GM19395 (cell line): Measurements from ENCODE around the gene ASTL.

Source experiments
- ATAC-seq: cut with Tn5 transposase; IDR thresholded peaks from one replicate; pipeline ENCODE4 v1.9.1; 2021; ENCODE audit warnings: mild to moderate bottlenecking, moderate library complexity; ENCODE audit not compliant: unreplicated experiment

Gene ASTL

GRCh38 chr2:96159084-96159830 lies 21.0 kb upstream of the ASTL start:
- no peak for ATAC-seq

GRCh38 chr2:96158554-96158940 lies 20.2 kb upstream of the ASTL start:
- no peak for ATAC-seq

DNA sequence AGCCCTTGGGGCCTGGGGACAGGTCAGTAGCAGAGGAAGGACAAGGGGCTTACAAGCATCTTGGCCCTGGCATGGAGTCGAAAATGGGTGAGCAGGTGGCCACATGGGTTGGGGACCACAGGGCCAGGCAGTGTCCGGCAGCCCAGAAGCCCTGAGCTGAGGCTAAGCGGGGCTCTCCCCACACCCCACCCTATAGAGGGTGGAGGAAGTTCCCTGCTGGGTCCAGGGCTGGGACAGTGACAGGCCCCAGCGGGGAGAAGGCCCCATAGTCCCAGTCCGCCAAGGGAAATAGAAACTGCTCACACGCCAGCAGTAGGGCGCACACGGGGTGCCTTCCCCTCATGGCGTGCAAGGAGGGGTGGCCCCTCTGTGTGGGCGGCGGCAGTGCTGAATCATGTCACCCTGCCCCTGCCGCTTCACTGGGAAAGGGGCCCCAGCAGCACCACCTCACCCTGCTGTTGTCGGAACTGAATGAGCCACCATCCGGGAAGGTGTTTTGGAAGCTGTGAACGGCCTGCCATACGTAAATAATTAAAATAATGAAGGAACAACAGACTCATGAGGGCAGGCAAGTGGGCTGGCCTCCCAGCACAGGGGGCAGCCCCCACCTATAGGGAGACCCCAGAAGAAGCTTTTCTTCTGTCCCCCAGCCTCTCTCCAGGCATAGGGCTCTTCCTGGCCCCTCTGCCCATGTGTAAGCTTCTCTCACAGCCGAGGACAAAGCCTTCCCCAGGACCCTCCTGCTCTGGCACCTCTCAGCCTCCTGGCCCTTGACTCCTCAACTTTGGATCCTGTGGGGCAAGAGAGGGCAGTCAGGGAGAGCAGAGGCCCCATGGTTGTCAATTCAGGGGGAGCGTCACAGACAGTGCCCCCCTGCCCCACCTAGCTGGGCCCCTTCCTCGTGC lies 19.6 kb upstream of the ASTL start:
- peak; percentile 63 for ATAC-seq

- peak; percentile 31 for ATAC-seq
Observed at GRCh38 chr2:96156926-96157648, 18.8 kb upstream of the ASTL start.

- ATAC-seq: no peak
Observed at GRCh38 chr2:96156011-96156820, 17.9 kb upstream of the ASTL start.

- no peak for ATAC-seq
Observed at GRCh38 chr2:96154506-96155380, 16.4 kb upstream of the ASTL start.

DNA sequence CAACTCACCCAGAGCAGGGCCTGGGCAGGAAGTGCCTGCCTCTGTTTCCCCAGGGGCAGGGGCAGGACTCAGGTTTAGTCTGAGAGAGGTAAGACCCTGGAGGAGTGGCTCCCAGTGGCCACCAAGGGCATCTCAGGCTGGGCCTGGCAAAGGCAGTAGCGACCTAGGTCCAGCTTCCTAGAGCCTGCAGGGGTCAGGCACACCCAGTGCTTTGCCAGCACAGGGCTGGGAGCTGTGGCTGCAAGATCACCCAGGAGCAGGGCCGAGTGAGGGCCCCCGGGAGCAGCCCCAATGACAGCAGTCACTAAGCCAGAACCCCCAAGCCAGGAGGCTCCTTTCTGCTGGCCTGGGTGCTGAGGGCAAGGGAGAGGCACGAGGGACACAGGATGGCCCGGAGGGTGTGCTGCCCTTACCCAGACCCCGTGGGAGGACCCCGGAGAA lies 15.7 kb upstream of the ASTL start:
- ATAC-seq: no peak

GRCh38 chr2:96153291-96153713 lies 15.0 kb upstream of the ASTL start:
- ATAC-seq: no peak

- no peak for ATAC-seq
Observed at GRCh38 chr2:96152304-96153161, 14.2 kb upstream of the ASTL start.

- ATAC-seq: no peak
Observed at GRCh38 chr2:96151595-96152303, 13.4 kb upstream of the ASTL start.

DNA sequence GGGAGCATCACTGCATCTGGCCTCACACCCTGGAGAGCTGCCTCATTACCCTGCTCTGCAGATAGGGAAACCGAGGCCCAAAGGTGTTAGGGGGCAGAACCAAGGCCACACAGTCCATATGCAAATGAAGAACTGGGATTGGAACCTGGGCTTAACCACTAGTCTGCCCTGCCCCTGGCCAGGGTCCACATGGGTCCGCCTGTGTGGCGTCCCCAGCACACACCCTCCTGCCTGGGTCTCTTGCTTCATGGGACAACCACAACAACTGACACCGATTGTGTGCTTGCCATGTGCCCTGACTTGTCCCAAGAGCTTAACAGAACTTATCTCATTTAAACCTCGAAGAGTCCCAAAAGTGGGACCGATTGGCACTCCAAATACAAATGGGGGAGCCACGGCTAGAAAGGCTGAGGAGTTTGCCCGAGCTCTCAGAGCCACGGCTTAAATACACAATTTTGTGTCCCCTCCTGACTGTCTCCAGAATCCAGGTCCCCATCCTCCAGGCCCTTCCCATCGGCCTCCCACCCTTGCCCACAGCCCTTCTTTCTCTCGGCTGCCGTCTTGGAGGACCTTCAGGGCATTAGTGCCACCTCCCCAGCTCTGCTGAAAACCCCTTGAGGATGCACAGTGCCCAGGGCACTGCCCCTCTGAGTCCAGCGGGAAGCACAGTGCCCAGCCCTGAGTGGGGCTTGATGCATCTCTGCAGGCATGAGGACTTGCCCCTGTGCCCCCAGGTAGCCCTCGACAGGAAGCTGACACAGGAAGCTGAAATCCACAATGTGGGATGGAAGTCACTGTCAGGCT lies 12.7 kb upstream of the ASTL start:
- ATAC-seq: no peak

GRCh38 chr2:96150007-96150640 lies 11.8 kb upstream of the ASTL start:
- no peak for ATAC-seq

- ATAC-seq: peak; percentile 29
Observed at GRCh38 chr2:96148410-96149217, 10.3 kb upstream of the ASTL start.

DNA sequence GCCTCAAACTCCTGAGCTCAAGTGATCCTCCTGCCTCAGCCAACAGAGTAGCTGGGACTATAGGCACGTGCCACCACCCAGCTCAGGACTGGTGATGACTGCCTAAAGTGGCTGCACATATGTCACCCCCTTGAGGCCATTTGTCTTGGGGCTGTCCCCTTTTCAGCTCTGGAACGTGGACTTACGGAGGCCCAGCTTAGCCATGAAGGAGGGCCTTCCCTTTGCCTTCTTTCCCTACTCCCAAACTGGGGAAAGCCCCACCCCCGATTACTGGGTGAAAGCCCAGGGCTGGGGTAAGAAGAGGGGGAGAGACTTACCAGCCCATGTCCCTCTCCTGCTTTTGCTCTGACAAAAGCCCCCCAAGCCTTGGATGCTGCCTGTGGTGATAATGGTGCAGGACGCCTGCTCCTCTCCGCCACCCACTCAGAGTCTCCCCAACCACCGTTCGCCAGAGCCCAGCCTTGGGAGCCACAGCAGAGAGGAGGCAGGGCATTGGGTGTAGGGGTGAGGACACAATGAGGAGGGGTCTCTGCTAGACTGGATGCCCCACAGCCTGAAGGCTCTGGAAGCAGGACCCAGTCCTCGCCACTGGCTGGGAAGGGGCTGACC lies 9.4 kb upstream of the ASTL start:
- no peak for ATAC-seq

DNA sequence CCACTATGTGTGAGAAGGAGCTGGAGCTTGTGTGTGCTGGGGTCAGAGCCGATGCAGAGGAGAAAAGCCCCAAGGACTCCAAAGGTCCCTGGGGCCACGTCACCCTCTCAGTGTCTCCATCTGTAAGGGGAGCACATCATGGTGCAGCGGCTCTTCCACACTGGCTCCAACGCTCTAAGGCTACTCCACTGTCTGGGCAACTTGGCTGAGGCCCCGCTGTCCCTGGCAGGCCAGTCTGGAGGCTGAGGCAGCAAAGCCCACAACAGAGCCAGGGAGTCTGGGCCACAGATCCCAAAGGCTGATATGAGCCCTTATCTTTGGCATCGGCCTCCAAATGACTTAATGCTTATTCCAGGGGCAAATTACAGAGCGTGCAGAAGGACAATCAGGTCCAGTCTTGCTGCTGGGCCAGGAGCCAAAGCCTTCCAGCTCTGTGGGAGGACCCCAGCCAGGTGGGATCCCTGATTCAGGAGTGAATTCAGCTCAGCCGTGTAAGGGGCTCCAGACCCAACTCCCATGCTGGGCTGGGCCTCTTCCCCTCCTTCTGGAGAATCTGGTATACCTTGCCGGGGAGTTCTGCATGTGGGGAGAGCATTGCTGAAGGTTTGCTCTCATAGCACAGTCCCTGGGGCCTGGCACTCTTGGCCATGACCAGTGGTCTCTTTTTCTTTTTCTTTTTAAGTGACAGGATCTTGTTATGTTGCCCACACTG lies 8.7 kb upstream of the ASTL start:
- no peak for ATAC-seq
